DMS53 (cell line): ENCODE data around the gene CLIC2.

Experiments used
- DNase-seq: peaks from one replicate; lab custom pipeline; 2025; lab: John Stamatoyannopoulos, UW

Gene CLIC2

DNA sequence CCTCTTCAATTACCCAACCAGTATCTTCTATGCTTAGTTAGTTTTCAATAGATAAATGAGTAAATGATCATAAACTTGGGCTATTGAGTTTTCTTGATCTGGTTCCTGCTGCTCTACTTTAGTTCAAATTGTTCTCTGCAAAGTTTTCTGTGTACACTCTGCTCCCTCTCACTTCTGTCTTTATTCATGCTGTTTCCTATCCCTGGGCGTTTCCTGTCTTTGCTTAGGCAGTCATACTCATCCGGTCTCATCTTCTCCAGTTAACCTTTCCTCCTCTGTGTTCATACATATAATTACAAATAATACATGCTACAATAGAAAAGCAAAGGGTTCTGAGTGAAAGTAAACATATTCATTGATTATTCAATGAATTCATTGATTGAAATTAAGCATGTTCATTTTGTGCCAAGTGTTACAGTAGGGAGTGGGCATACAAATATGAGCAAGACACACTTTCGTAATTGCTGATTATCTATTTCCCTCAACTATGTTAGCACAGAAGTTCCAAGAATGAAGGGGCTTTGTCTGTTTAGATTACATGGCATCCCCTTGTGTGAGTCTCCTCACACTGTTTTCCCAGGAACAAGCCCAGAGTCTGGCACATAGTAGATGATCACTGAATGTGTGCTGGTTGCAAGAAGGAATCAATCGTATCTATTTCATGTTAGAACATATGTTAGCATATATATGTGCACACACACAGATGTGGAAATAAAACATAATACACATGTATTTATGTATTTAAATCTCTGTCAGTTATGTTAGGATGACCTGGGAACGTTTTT lies 71.3 kb downstream of the CLIC2 start:
- DNase-seq = peak; percentile 23

DNA sequence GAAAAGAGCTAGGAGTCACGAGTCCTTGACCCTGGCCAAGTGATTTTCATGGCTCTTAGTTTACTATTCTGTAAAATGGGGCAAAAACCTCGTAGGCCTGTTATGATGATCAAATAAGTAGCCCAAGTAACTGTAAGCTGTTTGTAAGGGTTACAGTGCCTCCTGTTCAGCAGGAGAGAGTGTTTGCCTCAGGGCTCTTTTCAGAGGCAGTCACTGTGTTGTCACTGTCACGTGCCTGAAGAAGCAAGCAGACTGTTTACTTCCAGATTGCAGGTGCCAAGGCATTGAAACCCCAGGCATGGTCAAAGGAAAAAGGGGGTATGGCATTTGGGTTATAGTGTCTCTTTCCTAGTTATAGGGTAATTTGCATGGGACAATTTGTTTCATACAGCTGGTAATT lies 74.7 kb downstream of the CLIC2 start:
- peak; percentile 1 for DNase-seq

- DNase-seq = no peak
These were observed 83.0 kb downstream of the CLIC2 start for GRCh38 chrX:155251391-155251790.

- no peak for DNase-seq
These were observed 86.9 kb downstream of the CLIC2 start for GRCh38 chrX:155247497-155247896.

DNA sequence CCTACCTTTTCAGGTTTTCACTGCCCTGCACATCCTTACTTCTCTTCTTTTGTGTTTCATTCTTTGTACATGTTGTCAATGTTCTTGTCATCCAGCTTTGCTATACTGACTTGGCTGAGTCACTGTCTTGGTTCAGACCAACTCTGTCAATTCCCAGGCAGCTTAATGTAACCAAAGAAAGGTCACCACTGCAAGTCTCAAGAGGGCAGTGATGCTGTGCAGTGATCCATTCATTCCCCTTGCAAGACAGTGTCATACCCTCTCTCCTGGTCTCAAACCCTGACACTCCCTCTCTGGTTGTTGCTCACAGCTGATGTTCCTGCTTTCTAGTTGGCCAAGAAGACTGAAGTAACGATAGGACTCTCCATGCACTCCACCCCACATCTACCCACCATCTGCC lies 87.7 kb downstream of the CLIC2 start:
- DNase-seq = peak; percentile 1

GRCh38 chrX:155242300-155242699 lies 92.1 kb downstream of the CLIC2 start:
- no peak for DNase-seq

- no peak for DNase-seq
These were observed 96.7 kb downstream of the CLIC2 start for GRCh38 chrX:155237719-155238118.

DNA sequence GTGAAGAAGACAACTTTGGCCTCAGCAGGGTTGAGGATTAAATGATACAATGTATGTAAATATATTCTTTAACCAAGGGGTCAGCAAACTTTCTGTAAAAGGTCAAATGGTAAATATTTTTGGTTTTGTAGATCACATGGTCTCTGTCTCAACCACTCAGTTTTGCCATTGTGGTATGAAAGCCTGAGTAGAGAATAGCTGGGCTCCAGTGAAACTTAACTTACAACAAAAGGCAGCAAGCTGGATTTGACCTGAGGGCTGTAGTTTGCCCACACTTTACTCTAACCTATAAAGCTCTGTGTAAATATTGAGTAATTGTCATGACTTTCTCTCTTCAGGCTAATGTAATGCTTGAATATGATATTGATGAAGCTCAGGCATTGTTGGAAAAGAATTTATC lies 98.5 kb downstream of the CLIC2 start:
- no peak for DNase-seq

GRCh38 chrX:155231163-155231562 lies 103.3 kb downstream of the CLIC2 start:
- no peak for DNase-seq
